PC-3 (cell line): ENCODE data around the gene NR1H2. TPM values are rescaled to one million over a fixed set of nuclear protein-coding genes. Genes with fewer than 3 reads are reported as not detected.

Experiments
- ATAC-seq: fragments of 200-7000 bp; cut with Tn5 transposase; 2 replicates; pipeline ENCODE4 v1.9.1; 2020; ENCODE audit warnings: mild to moderate bottlenecking, moderate library complexity
- BruUV-seq: library from RNA; stranded (reverse); fragments of 400-500 nt; replicated peaks from 2 replicates; lab custom pipeline; 2021; lab: Mats Ljungman, UMichigan
- CTCF ChIA-PET: fragments of 300-600 bp; sonication (Branson Sonifier 250); formaldehyde crosslinking; loops from one replicate; lab custom pipeline; 2022; ENCODE audit warnings: antibody characterized with exemption; lab: Charles Lee
- POLR2A ChIA-PET: fragments of 300-600 bp; sonication (Branson Sonifier 250); formaldehyde crosslinking; loops from one replicate; lab custom pipeline; 2022; ENCODE audit warnings: antibody characterized with exemption; ENCODE audit not compliant: unreplicated experiment; lab: Charles Lee
- DNase-seq: peaks from one replicate; pipeline ENCODE4 v3.0.0-alpha.2; 2015
- H2AFZ ChIP-seq: fragments of 300-600 bp; sonication (generic); 2 replicates; pipeline ENCODE4 v1.6.0; 2016; ENCODE audit warnings: antibody characterized with exemption, low read length
- H3F3A ChIP-seq: fragments of 300-600 bp; sonication (generic); one replicate; pipeline ENCODE4 v1.6.0; 2017; ENCODE audit warnings: antibody characterized with exemption, low read length, control low read depth, mild to moderate bottlenecking; ENCODE audit not compliant: unreplicated experiment
- H3K27ac ChIP-seq: fragments of 300-600 bp; sonication (generic); 2 replicates; pipeline ENCODE4 v1.5.1; 2016; ENCODE audit warnings: mild to moderate bottlenecking, low read length
- H3K27me3 ChIP-seq: fragments of 300-600 bp; sonication (generic); 2 replicates; pipeline ENCODE4 v1.6.1; 2016; ENCODE audit warnings: low read length, mixed read lengths
- H3K36me3 ChIP-seq: fragments of 300-600 bp; sonication (generic); 2 replicates; pipeline ENCODE4 v1.6.1; 2016; ENCODE audit warnings: low read depth, mixed run types, low read length, mixed read lengths
- H3K4me1 ChIP-seq: fragments of 300-600 bp; sonication (generic); 2 replicates; pipeline ENCODE4 v1.5.1; 2016; ENCODE audit warnings: low read length; ENCODE audit not compliant: insufficient read depth
- H3K4me2 ChIP-seq: fragments of 300-600 bp; sonication (generic); 2 replicates; pipeline ENCODE4 v1.6.0; 2016; ENCODE audit warnings: low read length
- H3K4me3 ChIP-seq: fragments of 300-600 bp; sonication (generic); 2 replicates; pipeline ENCODE4 v1.5.1; 2016; ENCODE audit warnings: mild to moderate bottlenecking, low read length, mixed read lengths
- H3K79me2 ChIP-seq: fragments of 300-600 bp; sonication (generic); 2 replicates; pipeline ENCODE4 v1.6.1; 2017; ENCODE audit warnings: low read length, mixed read lengths
- H3K9ac ChIP-seq: fragments of 300-600 bp; sonication (generic); 2 replicates; pipeline ENCODE4 v1.6.0; 2016; ENCODE audit warnings: mild to moderate bottlenecking, low read length
- H3K9me2 ChIP-seq: fragments of 300-600 bp; sonication (generic); replicated peaks from 2 replicates; pipeline ENCODE4 v1.6.1; 2016; ENCODE audit warnings: mixed run types, low read length, mixed read lengths
- H3K9me3 ChIP-seq: fragments of 300-600 bp; sonication (generic); 2 replicates; pipeline ENCODE4 v1.6.1; 2016; ENCODE audit warnings: low read length, mixed read lengths
- H4K20me1 ChIP-seq: fragments of 300-600 bp; sonication (generic); 2 replicates; pipeline ENCODE4 v1.6.1; 2016; ENCODE audit warnings: low read length, mixed read lengths
- CTCF ChIP-seq: fragments of 300-600 bp; sonication (generic); conservative IDR thresholded peaks from 2 replicates; pipeline ENCODE4 v1.5.1; 2017; ENCODE audit warnings: antibody characterized with exemption, low read depth, mild to moderate bottlenecking, low read length
- EZH2 ChIP-seq: fragments of 300-600 bp; sonication (generic); IDR thresholded peaks from one replicate; pipeline ENCODE4 v1.6.1; 2017; ENCODE audit warnings: antibody characterized with exemption, mild to moderate bottlenecking, low read length; ENCODE audit not compliant: unreplicated experiment
- EZH2phosphoT487 ChIP-seq: fragments of 300-600 bp; sonication (generic); IDR thresholded peaks from 2 replicates; pipeline ENCODE4 v1.6.1; 2018; ENCODE audit warnings: mild to moderate bottlenecking, antibody characterized with exemption, low read length, borderline replicate concordance
- intact Hi-C: fragments of 100-400 bp; cut with micrococcal nuclease; formaldehyde crosslinking; loops from 2 replicates; pipeline ENCODE4 v1.9.0; 2023
- total RNA-seq: library from RNA; depleted of rRNA; stranded (reverse); fragments of >200 nt; gene quantifications from 2 replicates; pipeline ENCODE4 v1.2.3, GENCODE V29; 2014

Gene NR1H2
- total RNA-seq, 1 experiment from 2014 or later: 130 TPM

- peaks cover 31% of the 10 kb centered on the region for H3K36me3 ChIP-seq
- no peaks in the 10 kb centered on the region for H3K79me2 ChIP-seq
- no peaks in the 10 kb centered on the region; the same call in 1 of the 2 replicates for H3K4me1 ChIP-seq
- no peaks in the 10 kb centered on the region for H4K20me1 ChIP-seq
- no peaks in the 10 kb centered on the region for H3K9me3 ChIP-seq
- POLR2A ChIA-PET: no interaction called here
- no peaks in the 10 kb centered on the region for H3K9me2 ChIP-seq
- no peak overlapping the region for H3K27ac ChIP-seq
- H2AFZ ChIP-seq: no peak overlapping the region
- CTCF ChIA-PET: no interaction called here
- no peak overlapping the region for H3K9ac ChIP-seq
- intact Hi-C loops: no loop called here
- no peaks in the 10 kb centered on the region for H3F3A ChIP-seq
- ATAC-seq (no peak), DNase-seq (no peak)
- peaks cover 7% of the 10 kb centered on the region; the same call in 1 of the 2 replicates for H3K27me3 ChIP-seq
- TF ChIP-seq CTCF: no peak
- TF ChIP-seq EZH2phosphoT487: no peak
- TF ChIP-seq EZH2: no peak
- no peak overlapping the region for H3K4me3 ChIP-seq
- BruUV-seq: no TSS peak
- no peak overlapping the region for H3K4me2 ChIP-seq
Observed at GRCh38 chr19:50413531-50413930, 37.3 kb downstream of the NR1H2 start.

GRCh38 chr19:50414864-50415660 lies 38.8 kb downstream of the NR1H2 start:
- ChIA-PET POLR2A (no interaction called here), CTCF (interaction anchor here (0.6 to 0.8 kb wide), 2 partner anchors 45 to 68 kb away, joined by 3 to 7 read pairs; no protein-coding TSS in a partner anchor)
- no peaks in the 10 kb centered on the region; the same call in 1 of the 2 replicates for H3K4me1 ChIP-seq
- H3K27ac ChIP-seq: no peak overlapping the region
- H3K79me2 ChIP-seq: no peaks in the 10 kb centered on the region
- H3F3A ChIP-seq: no peaks in the 10 kb centered on the region
- peak; percentile 32; the same call in 1 of the 2 replicates for ATAC-seq
- H3K9me2 ChIP-seq: no peaks in the 10 kb centered on the region
- TF ChIP-seq CTCF (peak; percentile 73), EZH2 (no peak)
- no peak overlapping the region for H3K4me3 ChIP-seq
- peaks cover 27% of the 10 kb centered on the region for H3K36me3 ChIP-seq
- no peak overlapping the region for H3K4me2 ChIP-seq
- H3K9me3 ChIP-seq: no peaks in the 10 kb centered on the region
- H3K9ac ChIP-seq: no peak overlapping the region
- no TSS peak for BruUV-seq
- H4K20me1 ChIP-seq: no peaks in the 10 kb centered on the region
- H3K27me3 ChIP-seq: peaks cover 23% of the 10 kb centered on the region
- peak; percentile 24 for DNase-seq
- no peak overlapping the region for H2AFZ ChIP-seq
- intact Hi-C loops: no loop called here

GRCh38 chr19:50415661-50416033 lies 39.4 kb downstream of the NR1H2 start:
- Histone ChIP-seq H3K27me3 (peaks cover 26% of the 10 kb centered on the region), H2AFZ (no peak overlapping the region), H3K4me3 (no peak overlapping the region), H3K9me2 (no peaks in the 10 kb centered on the region), H3K4me2 (no peak overlapping the region), H3K79me2 (no peaks in the 10 kb centered on the region), H3K9ac (no peak overlapping the region), H3K36me3 (peaks cover 21% of the 10 kb centered on the region), H3F3A (no peaks in the 10 kb centered on the region), H3K9me3 (no peaks in the 10 kb centered on the region), H4K20me1 (no peaks in the 10 kb centered on the region), H3K27ac (no peak overlapping the region), H3K4me1 (no peaks in the 10 kb centered on the region; the same call in 1 of the 2 replicates)
- no peak for ATAC-seq
- no TSS peak for BruUV-seq
- intact Hi-C loops: no loop called here
- POLR2A ChIA-PET: no interaction called here
- DNase-seq: no peak
- CTCF ChIA-PET: interaction anchor here (0.6 to 0.8 kb wide), 2 partner anchors 44 to 67 kb away, joined by 3 to 7 read pairs; no protein-coding TSS in a partner anchor
- TF ChIP-seq EZH2phosphoT487: no peak
- no peak for TF ChIP-seq EZH2
- TF ChIP-seq CTCF: no peak
